Upper lobe of left lung (tissue), 6 donors: ENCODE results near the gene RRP1. TPM values are rescaled to one million over a fixed set of nuclear protein-coding genes. Genes with fewer than 3 reads are reported as not detected.
A peak's percentile ranks its signal among the peaks of the same experiment; 100 is the strongest.

Source experiments
- ATAC-seq, 2 donors: fragments of 200-7000 bp; cut with Tn5 transposase; one replicate each; pipeline ENCODE4 v1.9.1; 2022; ENCODE audit warnings: mild to moderate bottlenecking in 2 of 2, moderate library complexity in 2 of 2; ENCODE audit not compliant: low FRiP score in 2 of 2
- DNase-seq, 2 donors: peaks; one replicate each; pipeline ENCODE4 v3.0.0-alpha.2; 2019 to 2020
- H3K27ac ChIP-seq, 4 donors: fragments of 200-600 bp; sonication (generic); one replicate each; pipeline ENCODE4 v1.5.1; 2016 to 2019
- H3K27me3 ChIP-seq, 4 donors: fragments of 200-600 bp; sonication (generic); one replicate each; pipeline ENCODE4 v1.5.1; 2017 to 2019
- H3K36me3 ChIP-seq, 4 donors: fragments of 200-600 bp; sonication (generic); one replicate each; pipeline ENCODE4 v1.5.1; 2016 to 2019
- H3K4me1 ChIP-seq, 4 donors: fragments of 200-600 bp; sonication (generic); one replicate each; pipeline ENCODE4 v1.5.1; 2018 to 2019
- H3K4me3 ChIP-seq, 4 donors: fragments of 200-600 bp; sonication (generic); one replicate each; pipeline ENCODE4 v1.5.1; 2017 to 2019; ENCODE audit warnings: mild to moderate bottlenecking in 2 of 4, moderate library complexity in 1 of 4
- H3K9me3 ChIP-seq, 4 donors: fragments of 200-600 bp; sonication (generic); one replicate each; pipeline ENCODE4 v1.5.1; 2018 to 2019
- CTCF ChIP-seq, 6 experiments: fragments of 450-650 bp in 4 of 6; fragments of 200-600 bp in 2 of 6; sonication (generic) in 2 of 6; IDR thresholded peaks; one replicate each; pipeline ENCODE4 v1.5.1; 2016 to 2019; ENCODE audit warnings: antibody characterized with exemption in 6 of 6
- EP300 ChIP-seq, 4 donors: sonication (generic); formaldehyde crosslinking; IDR thresholded peaks; one replicate each; pipeline ENCODE4 v1.5.1; 2017; ENCODE audit warnings: antibody characterized with exemption in 4 of 4, control low read depth in 2 of 4
- POLR2A ChIP-seq, 4 donors: fragments of 450-650 bp; IDR thresholded peaks; one replicate each; pipeline ENCODE4 v1.5.1; 2016 to 2017; ENCODE audit warnings: antibody characterized with exemption in 4 of 4, mild to moderate bottlenecking in 2 of 4
- POLR2AphosphoS5 ChIP-seq, 2 donors: sonication (generic); formaldehyde crosslinking; IDR thresholded peaks; one replicate each; pipeline ENCODE4 v1.5.1; 2017; ENCODE audit warnings: antibody characterized with exemption in 2 of 2
- WGBS, 2 donors: methylation state at CpG; one replicate each; pipeline ENCODE4 v1.1.5; 2017 to 2018; 5-methylcytosine and 5-hydroxymethylcytosine counted together
- total RNA-seq, 6 donors: library from RNA; depleted of rRNA in 4 of 6; stranded (reverse); fragments of >200 nt in 4 of 6; gene quantifications; one replicate each; pipeline versions ENCODE4 v1.1.0 to v1.2.1, GENCODE V29; 2016 to 2021
- donor health status: DM: no; HTN: no; CAD: no; lungs with moderate emphysema.
- donor health status: DM: no; HTN: yes; CAD: no; lungs with severe emphysema.

The RRP1 gene
- total RNA-seq, 6 donors from 2014 or later: 12.0 to 25.1 (median 20.9) TPM

- TF ChIP-seq CTCF (IDR thresholded peaks at IDR 0.05): no peak
- TF ChIP-seq POLR2A (IDR thresholded peaks at IDR 0.05): no peak
- TF ChIP-seq POLR2AphosphoS5 (IDR thresholded peaks at IDR 0.05): no peak
- no peak for TF ChIP-seq EP300 (IDR thresholded peaks at IDR 0.05)
- Histone ChIP-seq H3K27me3 (no peaks in the 10 kb centered on the region), H3K4me3 (no peak overlapping the region), H3K4me1 (no peaks in the 10 kb centered on the region), H3K9me3 (no peaks in the 10 kb centered on the region), H3K27ac (no peak overlapping the region), H3K36me3 (peaks cover 13 to 100% (median 97%) of the 10 kb centered on the region in 4 donors)
- ATAC-seq (no peak), DNase-seq (peak in 1 of 2 donors; percentile 59)
- WGBS, 2 donors: 93 to 94% methylated on average over 29 of the region's 30 CpGs
These were observed 8.7 kb downstream of the RRP1 start for GRCh38 chr21:43797925-43798715.

GRCh38 chr21:43799301-43799840 lies 10.0 kb downstream of the RRP1 start:
- ATAC-seq: no peak
- peaks cover 11 to 98% (median 93%) of the 10 kb centered on the region in 4 donors for H3K36me3 ChIP-seq
- 91 to 92% methylated on average over 10 to 19 of the region's 19 CpGs for WGBS, 2 donors

GRCh38 chr21:43800124-43800523 lies 10.7 kb downstream of the RRP1 start:
- H3K27me3 ChIP-seq: no peaks in the 10 kb centered on the region
- no peak for ATAC-seq
- no peaks in the 10 kb centered on the region for H3K4me1 ChIP-seq
- no peak for TF ChIP-seq EP300 (IDR thresholded peaks at IDR 0.05)
- TF ChIP-seq POLR2A (IDR thresholded peaks at IDR 0.05): no peak
- no peak for TF ChIP-seq POLR2AphosphoS5 (IDR thresholded peaks at IDR 0.05)
- TF ChIP-seq CTCF (IDR thresholded peaks at IDR 0.05): no peak
- no peaks in the 10 kb centered on the region for H3K9me3 ChIP-seq
- no peak overlapping the region for H3K27ac ChIP-seq
- H3K4me3 ChIP-seq: no peak overlapping the region
- H3K36me3 ChIP-seq: peaks cover 11 to 90% (median 86%) of the 10 kb centered on the region in 4 donors
- peak in 1 of 2 donors; percentile 72 for DNase-seq
- 96 to 97% methylated on average over 11 to 17 of the region's 17 CpGs for WGBS, 2 donors

More at GRCh38 chr21:43799301-43799840, 10.0 kb downstream of the RRP1 start:
- Histone ChIP-seq H3K4me3 (no peak overlapping the region), H3K27ac (no peak overlapping the region), H3K27me3 (no peaks in the 10 kb centered on the region), H3K9me3 (no peaks in the 10 kb centered on the region), H3K4me1 (no peaks in the 10 kb centered on the region)
- no peak for TF ChIP-seq CTCF (IDR thresholded peaks at IDR 0.05)
- TF ChIP-seq POLR2A (IDR thresholded peaks at IDR 0.05): no peak
- TF ChIP-seq EP300 (IDR thresholded peaks at IDR 0.05): no peak
- TF ChIP-seq POLR2AphosphoS5 (IDR thresholded peaks at IDR 0.05): no peak
- peak in 1 of 2 donors; percentile 46 for DNase-seq

- H3K36me3 ChIP-seq: peaks cover 11 to 86% (median 82%) of the 10 kb centered on the region in 4 donors
- WGBS, 2 donors: 95 to 96% methylated on average over 8 to 13 of the region's 14 CpGs
These were observed 11.2 kb downstream of the RRP1 start for GRCh38 chr21:43800566-43800965.

More at GRCh38 chr21:43800566-43800965, 11.2 kb downstream of the RRP1 start:
- ATAC-seq (no peak), DNase-seq (peak in 1 of 2 donors; percentile 32)
- no peaks in the 10 kb centered on the region for H3K4me1 ChIP-seq
- no peaks in the 10 kb centered on the region for H3K9me3 ChIP-seq
- TF ChIP-seq POLR2AphosphoS5 (IDR thresholded peaks at IDR 0.05) (no peak), CTCF (IDR thresholded peaks at IDR 0.05) (no peak), EP300 (IDR thresholded peaks at IDR 0.05) (no peak), POLR2A (IDR thresholded peaks at IDR 0.05) (no peak)
- H3K27ac ChIP-seq: no peak overlapping the region
- no peak overlapping the region for H3K4me3 ChIP-seq
- H3K27me3 ChIP-seq: no peaks in the 10 kb centered on the region
